ENCODE measurements around the gene RCBTB1. TPM values are rescaled to one million over a fixed set of nuclear protein-coding genes. Genes with fewer than 3 reads are reported as not detected.
"Not testable (repeated sequence)": the region's sequence is repeated elsewhere in the genome, so short reads cannot be mapped to it uniquely, and the experiment has no call there.

Gene RCBTB1
- total RNA-seq: 4.5 TPM

GRCh38 chr13:49585220-49586157 lies at the start of gene RCBTB1:
Gene RCBTB1 (minus strand): TSS chr13:49585558. CDS start chr13:49567279, 18,279 bp downstream.
- peak; percentile 90 for ATAC-seq

- ATAC-seq: no peak
Measured at GRCh38 chr13:49633710-49634109, 48.4 kb upstream of the RCBTB1 start.

- ATAC-seq: no peak
Measured at GRCh38 chr13:49632156-49632555, 46.8 kb upstream of the RCBTB1 start.

- no peak for ATAC-seq
Measured at GRCh38 chr13:49630580-49630979, 45.2 kb upstream of the RCBTB1 start.

GRCh38 chr13:49629947-49630346 lies 44.6 kb upstream of the RCBTB1 start:
- no peak for ATAC-seq

GRCh38 chr13:49629196-49629938 lies 44.0 kb upstream of the RCBTB1 start:
- no peak for ATAC-seq

- peak; percentile 86 for ATAC-seq
Measured at GRCh38 chr13:49627831-49628652, 42.7 kb upstream of the RCBTB1 start, which contains the start of gene ARL11. Gene ARL11 (plus strand): TSS chr13:49628507. CDS start chr13:49630448, 1,941 bp downstream.

GRCh38 chr13:49625392-49626079 lies 40.2 kb upstream of the RCBTB1 start:
- peak; percentile 67 for ATAC-seq

GRCh38 chr13:49624229-49624628 lies 38.9 kb upstream of the RCBTB1 start:
- ATAC-seq: no peak

GRCh38 chr13:49622174-49622946 lies 37.0 kb upstream of the RCBTB1 start:
- ATAC-seq: no peak

GRCh38 chr13:49620170-49620621 lies 34.8 kb upstream of the RCBTB1 start:
- no peak for ATAC-seq

GRCh38 chr13:49616676-49617065 lies 31.3 kb upstream of the RCBTB1 start:
- no peak for ATAC-seq

GRCh38 chr13:49615836-49616675 lies 30.7 kb upstream of the RCBTB1 start:
- no peak for ATAC-seq

- ATAC-seq: not testable (repeated sequence)
Measured at GRCh38 chr13:49612042-49612441, 26.7 kb upstream of the RCBTB1 start.

- ATAC-seq: no peak
Measured at GRCh38 chr13:49610176-49610575, 24.8 kb upstream of the RCBTB1 start.

GRCh38 chr13:49608651-49609331 lies 23.4 kb upstream of the RCBTB1 start:
- ATAC-seq: no peak

- no peak for ATAC-seq
Measured at GRCh38 chr13:49607761-49608160, 22.4 kb upstream of the RCBTB1 start.

GRCh38 chr13:49606747-49607648 lies 21.6 kb upstream of the RCBTB1 start:
- peak; percentile 96 for ATAC-seq
